PC-9 (cell line): ENCODE data around the gene HDHD5.

Experiments used
- CTCF ChIP-seq: fragments of 200-600 bp; sonication (generic); conservative IDR thresholded peaks from 2 replicates; pipeline ENCODE4 v1.6.1; 2017; ENCODE audit warnings: mixed run types, antibody characterized with exemption, mild to moderate bottlenecking, moderate library complexity
- EZH2 ChIP-seq: fragments of 200-600 bp; sonication (generic); IDR thresholded peaks from 2 replicates; pipeline ENCODE4 v1.8.0; 2017; ENCODE audit warnings: antibody characterized with exemption, low read depth

GRCh38 chr22:17143101-17143500 is 16.0 kb downstream of the HDHD5 start:
- TF ChIP-seq CTCF (no peak), EZH2 (no peak)
